Measurements from ENCODE around the gene PPIP5K1.
A peak's percentile ranks its signal among the peaks of the same experiment; 100 is the strongest.

Gene PPIP5K1

DNA sequence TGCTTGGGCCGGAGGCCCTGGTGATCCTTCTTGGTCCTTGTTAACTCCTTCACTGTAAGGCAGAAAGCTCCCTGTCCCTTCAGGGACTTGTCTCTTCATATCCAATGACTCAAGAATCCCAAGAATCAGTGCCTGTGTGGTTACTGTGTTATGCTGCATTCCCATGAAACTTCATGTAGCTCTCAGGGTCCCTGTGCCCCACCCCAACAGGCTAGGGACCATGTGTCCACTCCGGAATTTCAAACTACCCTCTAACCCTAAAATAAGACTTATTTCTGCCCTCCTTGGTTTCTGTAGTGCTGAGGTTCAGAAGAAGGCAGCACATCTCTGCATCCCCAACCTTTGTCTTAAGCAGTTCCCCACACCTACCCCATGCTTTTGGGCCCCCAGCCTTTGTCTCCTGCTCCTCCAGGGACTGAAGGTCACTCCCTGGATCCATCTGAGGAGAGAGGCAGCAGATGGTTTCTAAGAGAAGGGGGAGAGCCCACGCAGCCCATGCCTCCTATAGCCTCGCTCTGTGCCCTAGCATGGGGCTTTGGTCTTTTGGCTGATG is 73.1 kb downstream of the PPIP5K1 start:
- no peak for DNase-seq

DNA sequence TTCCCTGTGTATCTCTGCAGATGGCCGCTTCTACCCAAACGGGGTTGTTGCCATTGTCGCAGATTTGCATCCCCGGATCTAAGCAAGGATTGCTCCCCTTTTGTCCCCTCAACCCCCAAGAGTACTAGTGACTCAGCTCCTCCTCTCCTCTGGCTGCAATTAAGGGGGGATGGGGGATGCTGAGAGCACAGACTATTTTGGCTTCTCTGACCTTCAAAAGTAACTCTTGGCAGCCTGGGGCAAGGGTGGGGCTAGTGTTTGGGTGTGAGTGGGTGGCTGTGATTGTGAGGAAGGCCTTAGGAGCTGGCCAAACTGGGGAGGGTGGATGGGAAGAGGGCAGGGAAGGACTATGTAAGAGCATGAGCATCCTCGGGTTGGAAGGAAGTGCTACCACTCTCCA is 73.8 kb downstream of the PPIP5K1 start:
- DNase-seq: no peak

DNA sequence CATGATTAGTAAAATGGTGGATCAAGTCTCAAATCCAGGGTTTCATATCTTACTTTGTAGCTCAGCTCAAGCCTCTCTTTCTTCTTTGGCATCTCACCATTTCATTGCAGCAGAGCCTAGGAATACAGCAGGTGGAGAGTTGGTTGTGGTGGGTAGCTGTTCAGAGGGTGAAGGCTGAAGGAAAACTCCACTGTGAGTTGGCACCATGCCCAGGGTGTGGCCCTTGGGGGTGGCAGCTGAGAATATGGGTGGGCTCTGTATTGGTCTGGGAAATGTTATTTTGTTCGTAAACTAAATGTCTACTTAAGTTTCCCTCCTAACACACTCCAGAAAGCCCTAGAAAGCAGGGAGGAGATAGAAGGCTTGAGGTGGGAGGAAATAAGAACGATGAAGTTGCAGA is 74.3 kb downstream of the PPIP5K1 start:
- no peak for DNase-seq

DNA sequence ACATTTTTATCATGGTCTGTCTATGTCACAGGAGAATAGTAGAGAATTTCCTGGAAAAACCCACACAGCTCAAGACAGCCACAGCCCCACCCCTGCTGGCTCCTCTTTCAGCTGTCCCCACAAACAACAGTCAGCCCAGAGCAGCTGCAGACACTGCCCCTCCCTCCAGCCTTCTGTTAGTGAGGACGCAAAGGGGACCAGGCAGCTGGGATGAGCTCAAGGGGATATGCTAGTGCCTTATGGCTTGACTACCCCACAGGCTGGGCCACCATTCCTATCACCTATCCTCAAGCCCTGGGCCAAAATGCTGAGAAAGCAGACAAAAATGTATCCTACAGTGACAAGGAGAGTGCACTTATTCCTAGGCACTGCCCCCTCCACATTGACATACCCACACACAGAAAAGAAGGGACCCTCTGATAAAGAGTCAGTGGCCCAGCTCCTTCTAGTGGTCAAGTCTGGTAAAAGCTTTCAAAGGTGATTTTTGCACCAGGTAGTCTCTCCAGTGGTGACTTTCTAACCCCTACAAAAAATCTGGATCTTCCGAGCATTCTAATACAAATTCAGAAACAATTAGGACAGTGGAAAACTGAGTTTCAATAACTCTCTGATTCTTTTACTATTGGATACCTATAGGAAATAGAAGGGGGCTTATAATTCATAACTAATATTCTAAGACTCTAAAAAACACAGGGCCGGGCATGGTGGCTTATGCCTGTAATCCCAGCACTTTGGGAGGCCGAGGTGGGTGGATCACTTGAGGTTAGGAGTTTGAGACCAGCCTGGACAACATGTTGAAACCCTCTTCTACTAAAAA is 75.6 kb downstream of the PPIP5K1 start:
- peak in 1 of 2 experiments; percentile 41 for DNase-seq

- no peak for DNase-seq
These were observed 76.5 kb downstream of the PPIP5K1 start for GRCh38 chr15:43513550-43513949.

- peak; percentile 36 to 50 for DNase-seq
These were observed 78.8 kb downstream of the PPIP5K1 start for GRCh38 chr15:43511012-43511885.

DNA sequence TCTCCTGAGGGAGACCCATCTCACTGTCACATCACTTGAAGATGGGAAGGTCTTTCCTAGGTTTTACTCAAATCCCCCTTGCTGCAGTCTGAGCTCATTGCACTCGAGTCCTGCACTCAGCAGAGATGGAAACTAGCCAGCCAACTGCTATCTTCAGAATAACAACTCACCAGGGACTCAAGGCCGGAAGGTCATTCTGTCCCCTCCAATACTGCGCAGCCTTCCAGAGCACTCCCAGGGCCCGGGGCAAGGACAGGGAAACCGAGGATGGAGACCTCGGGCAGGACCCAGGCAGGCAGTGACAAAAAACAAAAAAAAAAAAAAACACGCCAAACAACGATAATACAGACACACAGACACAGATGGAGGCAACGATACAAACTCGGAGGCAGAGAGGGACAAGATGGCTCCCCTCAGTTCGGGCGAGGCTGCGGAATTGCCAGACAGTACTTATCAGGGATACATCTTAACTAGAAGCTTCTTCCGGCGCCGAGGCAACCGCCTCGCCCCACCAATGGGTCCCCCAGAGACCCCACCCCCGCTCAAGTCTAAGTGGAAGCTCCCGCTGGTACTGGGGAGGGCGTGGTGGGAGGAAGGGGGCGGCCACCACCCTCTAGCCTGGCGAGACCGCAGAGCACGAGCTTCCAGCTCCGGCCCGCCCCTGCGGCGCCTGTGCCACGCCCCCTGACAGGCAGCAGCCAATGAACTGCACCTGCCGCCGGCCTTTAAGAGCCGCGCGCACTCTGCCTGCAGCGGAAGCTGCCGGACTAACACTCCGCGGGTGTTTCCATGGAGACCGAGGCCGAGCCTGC is 79.6 kb downstream of the PPIP5K1 start:
- peak; percentile 99 to 100 for DNase-seq

GRCh38 chr15:43509660-43510199 is 80.3 kb downstream of the PPIP5K1 start:
- DNase-seq: no peak

DNA sequence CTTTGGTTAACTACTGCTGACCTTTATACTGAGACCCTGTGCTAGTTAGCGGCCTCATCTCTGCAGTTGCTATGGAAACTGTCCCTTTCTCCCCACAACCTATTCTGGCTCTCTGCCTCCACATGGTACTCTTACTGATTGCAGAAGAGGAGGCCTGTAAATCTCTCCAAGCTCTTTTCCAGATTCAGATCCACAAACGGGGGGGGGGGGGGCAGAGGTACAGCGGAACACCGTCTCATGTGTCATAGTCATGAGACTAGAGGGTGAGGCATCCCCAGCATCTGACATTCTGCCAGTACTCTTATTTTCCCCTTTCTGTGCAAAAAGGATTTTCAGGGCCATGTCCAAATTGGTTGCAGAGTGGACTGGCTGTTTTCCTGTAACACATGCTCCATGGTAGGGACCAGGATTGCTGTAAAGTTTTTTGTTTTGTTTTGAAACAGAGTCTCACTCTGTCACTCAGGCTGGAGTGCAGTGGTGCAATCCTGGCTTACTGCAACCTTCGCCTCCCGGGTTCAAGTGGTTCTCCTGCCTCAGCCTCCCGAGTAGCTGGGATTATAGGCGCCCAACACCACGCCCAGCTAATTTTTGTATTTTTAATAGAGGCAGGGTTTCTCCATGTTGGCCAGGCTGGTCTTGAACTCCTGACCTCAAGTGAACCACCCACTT is 80.9 kb downstream of the PPIP5K1 start:
- peak in 1 of 2 experiments; percentile 11 for DNase-seq

GRCh38 chr15:43508421-43508820 is 81.6 kb downstream of the PPIP5K1 start:
- DNase-seq: no peak

GRCh38 chr15:43505738-43506137 is 84.3 kb downstream of the PPIP5K1 start:
- no peak for DNase-seq

DNA sequence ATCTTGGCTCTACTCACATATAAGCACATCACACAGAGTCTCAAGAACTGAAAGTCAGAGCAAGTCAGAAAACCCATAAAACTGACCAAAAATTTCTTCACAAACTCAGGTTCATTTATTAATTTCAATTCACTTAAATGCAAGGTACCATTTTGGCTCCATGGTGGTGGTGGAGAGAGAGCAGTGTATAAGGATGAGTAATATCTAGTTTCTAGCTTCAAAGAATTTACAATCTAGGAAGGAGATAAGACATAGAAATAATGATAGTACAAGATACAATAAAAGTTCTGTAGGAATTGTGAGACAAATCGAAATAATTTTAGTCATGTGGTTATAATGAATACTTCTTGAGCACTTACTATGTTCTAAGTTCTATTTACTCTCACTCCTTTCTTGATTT is 90.4 kb downstream of the PPIP5K1 start:
- DNase-seq: no peak

GRCh38 chr15:43498990-43499389 is 91.0 kb downstream of the PPIP5K1 start:
- no peak for DNase-seq

DNA sequence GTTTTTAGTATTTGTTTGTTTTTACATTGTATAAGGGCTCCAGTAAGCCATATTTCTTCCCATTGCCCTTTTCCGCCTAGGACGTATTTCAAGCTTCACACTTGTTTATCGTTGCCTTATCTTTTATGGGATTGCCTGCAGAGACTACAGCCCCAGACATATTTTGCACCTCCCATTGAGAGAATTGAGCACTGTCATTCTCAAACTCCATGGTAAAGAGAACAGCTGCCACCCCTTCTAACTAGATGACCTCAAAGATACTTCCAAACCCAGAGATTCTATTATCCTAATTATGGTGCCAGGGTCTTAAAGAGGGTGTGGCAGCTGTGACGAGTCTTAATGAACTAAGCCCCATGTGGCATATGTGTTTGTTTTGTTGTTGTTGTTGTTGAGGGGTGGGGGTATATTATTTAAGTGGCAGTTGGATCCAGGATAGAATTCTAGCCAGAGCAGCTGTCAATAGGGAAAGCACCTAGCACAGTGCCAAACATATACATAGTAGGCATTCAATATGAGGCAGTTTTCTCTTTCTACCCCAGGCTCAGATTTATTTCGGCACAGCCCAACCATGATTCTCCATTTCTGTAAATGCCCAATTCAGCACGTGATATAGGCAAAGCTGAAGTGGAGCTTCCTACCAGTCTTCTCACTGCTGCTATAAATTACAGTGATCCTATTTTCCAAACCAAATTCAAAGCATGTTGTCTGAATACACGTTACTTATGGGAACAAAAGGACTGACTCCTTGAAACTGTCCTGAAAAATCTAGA is 96.1 kb downstream of the PPIP5K1 start:
- no peak for DNase-seq

GRCh38 chr15:43492673-43493601 is 97.1 kb downstream of the PPIP5K1 start, which contains the start of gene TP53BP1:
Gene TP53BP1, minus strand, starts transcription at chr15:43493156. Its CDS starts 113 bp downstream, at chr15:43493043.
- DNase-seq: peak; percentile 91 to 96

GRCh38 chr15:43492266-43492665 is 97.7 kb downstream of the PPIP5K1 start:
- no peak for DNase-seq

DNA sequence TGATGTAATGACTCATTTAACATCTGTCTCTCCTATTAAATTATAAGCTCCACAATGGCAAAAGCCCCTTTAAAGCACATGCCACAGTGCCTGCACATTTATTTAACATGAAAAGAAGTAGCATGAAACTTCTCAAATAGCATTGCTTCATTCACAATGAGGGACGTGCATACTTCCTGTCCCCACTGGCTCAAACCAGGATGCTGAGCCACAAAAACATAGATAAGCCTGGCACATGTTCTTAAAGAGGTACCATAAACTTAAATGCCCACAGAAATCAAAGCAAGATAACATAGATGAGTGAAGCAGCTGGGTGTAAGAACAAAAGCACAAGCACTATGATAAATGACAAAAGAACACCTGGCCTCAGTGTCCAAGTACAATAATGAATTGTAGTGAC is 100.8 kb downstream of the PPIP5K1 start:
- DNase-seq: peak in 1 of 2 experiments; percentile 12

GRCh38 chr15:43488790-43489189 is 101.2 kb downstream of the PPIP5K1 start:
- no peak for DNase-seq

GRCh38 chr15:43487271-43487895 is 102.6 kb downstream of the PPIP5K1 start:
- no peak for DNase-seq
